Measurements from ENCODE around the gene CLCN2.

Gene CLCN2

DNA sequence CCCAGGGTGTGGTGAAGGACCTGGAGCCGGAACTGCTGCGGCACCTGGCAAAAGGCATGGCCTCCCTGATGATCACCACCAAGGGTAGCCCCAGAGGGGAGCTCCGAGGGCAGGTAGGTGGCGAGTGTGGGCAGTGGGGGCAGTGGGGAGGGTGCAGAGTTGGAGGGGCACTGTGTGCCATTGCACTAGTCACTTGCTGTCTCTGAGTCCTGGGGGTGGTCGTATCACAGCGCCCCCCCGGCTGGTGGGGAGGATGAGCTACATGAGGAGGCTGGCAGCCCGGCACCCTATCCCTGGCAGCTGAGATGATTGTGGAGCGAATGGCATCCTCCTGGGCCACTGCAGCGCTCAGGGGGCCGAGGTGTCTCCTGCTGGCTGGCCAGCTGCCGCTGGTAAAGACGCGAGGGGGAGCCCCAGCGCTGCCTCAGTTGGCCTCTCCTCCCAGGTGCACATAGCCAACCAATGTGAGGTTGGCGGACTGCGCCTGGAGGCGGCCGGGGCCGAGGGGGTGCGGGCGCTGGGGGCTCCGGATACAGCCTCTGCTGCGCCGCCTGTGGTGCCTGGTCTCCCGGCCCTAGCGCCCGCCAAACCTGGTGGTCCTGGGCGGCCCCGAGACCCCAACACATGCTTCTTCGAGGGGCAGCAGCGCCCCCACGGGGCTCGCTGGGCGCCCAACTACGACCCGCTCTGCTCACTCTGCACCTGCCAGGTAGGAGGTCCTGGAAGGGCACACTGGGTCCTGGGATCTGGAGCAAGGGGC, 24.8 kb upstream of the CLCN2 start:
- DNase-seq (ENCODE audit: low read depth) = no peak
- in situ Hi-C loops (cut with HindIII; ENCODE audit: low sequenced_read_pairs) = no loop called here
- H3K4me3 ChIP-seq (ENCODE audit: low read depth, low read length) = no peak overlapping the region
- TF ChIP-seq, protein P1, sequence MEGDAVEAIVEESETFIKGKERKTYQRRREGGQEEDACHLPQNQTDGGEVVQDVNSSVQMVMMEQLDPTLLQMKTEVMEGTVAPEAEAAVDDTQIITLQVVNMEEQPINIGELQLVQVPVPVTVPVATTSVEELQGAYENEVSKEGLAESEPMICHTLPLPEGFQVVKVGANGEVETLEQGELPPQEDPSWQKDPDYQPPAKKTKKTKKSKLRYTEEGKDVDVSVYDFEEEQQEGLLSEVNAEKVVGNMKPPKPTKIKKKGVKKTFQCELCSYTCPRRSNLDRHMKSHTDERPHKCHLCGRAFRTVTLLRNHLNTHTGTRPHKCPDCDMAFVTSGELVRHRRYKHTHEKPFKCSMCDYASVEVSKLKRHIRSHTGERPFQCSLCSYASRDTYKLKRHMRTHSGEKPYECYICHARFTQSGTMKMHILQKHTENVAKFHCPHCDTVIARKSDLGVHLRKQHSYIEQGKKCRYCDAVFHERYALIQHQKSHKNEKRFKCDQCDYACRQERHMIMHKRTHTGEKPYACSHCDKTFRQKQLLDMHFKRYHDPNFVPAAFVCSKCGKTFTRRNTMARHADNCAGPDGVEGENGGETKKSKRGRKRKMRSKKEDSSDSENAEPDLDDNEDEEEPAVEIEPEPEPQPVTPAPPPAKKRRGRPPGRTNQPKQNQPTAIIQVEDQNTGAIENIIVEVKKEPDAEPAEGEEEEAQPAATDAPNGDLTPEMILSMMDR (IDR thresholded peaks at IDR 0.05; ENCODE audit: low read depth, low read length, missing control alignments) = no peak

DNA sequence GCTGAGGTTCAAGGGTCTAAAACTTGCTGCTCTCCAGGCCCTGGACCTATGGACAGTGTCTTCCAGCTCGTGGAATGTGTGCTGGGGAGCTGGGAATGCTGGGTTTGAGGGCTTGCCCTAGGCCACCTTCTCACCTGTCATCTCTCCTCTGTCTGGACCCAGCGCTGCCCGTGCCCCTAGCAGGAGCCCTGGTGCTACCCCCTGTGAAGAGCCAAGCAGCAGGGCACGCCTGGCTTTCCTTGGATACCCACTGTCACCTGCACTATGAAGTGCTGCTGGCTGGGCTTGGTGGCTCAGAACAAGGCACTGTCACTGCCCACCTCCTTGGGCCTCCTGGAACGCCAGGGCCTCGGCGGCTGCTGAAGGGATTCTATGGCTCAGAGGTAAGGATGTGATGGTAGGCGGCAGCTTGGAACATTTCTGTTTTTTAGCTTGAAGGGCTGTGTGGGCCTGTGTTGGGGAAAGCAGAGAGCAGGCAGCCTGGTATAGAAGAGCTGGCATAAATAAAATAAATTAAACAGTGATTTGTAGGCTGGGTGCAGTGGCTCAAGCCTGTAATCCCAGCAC, 23.5 kb upstream of the CLCN2 start:
- H3K4me3 ChIP-seq (ENCODE audit: low read depth, low read length) = no peak overlapping the region
- no peak for DNase-seq (ENCODE audit: low read depth)
- in situ Hi-C loops (cut with HindIII; ENCODE audit: low sequenced_read_pairs) = no loop called here
- TF ChIP-seq, protein P1 (IDR thresholded peaks at IDR 0.05; ENCODE audit: low read depth, low read length, missing control alignments) = no peak

DNA sequence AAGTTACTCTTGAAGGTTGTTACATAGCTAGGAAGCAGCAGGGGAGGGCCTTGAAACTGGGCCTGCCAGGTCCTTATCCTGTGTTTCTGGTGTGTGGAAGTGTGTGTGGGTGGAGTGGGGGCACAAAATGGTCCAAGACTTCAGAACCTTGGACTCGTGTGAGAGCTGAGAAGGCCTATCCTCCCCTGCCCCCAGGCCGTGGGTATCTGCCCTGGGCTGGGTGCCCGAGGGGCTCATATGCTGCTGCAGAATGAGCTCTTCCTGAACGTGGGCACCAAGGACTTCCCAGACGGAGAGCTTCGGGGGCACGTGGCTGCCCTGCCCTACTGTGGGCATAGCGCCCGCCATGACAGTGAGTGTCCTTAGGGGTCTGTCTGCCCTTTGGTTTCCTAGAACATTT, 22.9 kb upstream of the CLCN2 start:
- TF ChIP-seq, protein P1 (IDR thresholded peaks at IDR 0.05; ENCODE audit: low read depth, low read length, missing control alignments) = no peak
- no peak for DNase-seq (ENCODE audit: low read depth)
- no peak overlapping the region for H3K4me3 ChIP-seq (ENCODE audit: low read depth, low read length)
- in situ Hi-C loops (cut with HindIII; ENCODE audit: low sequenced_read_pairs) = no loop called here

DNA sequence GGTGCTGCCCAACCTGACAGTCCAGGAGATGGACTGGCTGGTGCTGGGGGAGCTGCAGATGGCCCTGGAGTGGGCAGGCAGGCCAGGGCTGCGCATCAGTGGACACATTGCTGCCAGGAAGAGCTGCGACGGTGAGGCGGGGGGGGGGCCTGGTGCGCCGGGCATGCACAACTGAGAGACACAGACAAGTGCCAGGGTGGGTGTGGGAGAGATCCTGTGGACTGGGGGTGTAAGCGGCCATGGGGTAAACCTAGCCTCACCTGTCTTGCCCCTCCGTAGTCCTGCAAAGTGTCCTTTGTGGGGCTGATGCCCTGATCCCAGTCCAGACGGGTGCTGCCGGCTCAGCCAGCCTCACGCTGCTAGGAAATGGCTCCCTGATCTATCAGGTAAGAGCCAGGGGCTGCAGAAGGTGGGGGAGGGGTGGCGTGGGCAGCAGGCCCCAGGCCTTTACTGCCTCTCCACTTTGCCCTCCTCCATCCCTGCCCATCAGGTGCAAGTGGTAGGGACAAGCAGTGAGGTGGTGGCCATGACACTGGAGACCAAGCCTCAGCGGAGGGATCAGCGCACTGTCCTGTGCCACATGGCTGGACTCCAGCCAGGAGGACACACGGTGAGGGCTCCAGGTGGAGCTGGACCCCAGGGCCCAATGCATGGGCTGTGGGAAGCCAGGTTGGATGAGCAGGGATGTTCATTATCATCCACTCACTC, 21.8 kb upstream of the CLCN2 start:
- TF ChIP-seq, protein P1 (IDR thresholded peaks at IDR 0.05; ENCODE audit: low read depth, low read length, missing control alignments) = no peak
- in situ Hi-C loops (cut with HindIII; ENCODE audit: low sequenced_read_pairs) = no loop called here
- H3K4me3 ChIP-seq (ENCODE audit: low read depth, low read length) = no peak overlapping the region
- DNase-seq (ENCODE audit: low read depth) = no peak

DNA sequence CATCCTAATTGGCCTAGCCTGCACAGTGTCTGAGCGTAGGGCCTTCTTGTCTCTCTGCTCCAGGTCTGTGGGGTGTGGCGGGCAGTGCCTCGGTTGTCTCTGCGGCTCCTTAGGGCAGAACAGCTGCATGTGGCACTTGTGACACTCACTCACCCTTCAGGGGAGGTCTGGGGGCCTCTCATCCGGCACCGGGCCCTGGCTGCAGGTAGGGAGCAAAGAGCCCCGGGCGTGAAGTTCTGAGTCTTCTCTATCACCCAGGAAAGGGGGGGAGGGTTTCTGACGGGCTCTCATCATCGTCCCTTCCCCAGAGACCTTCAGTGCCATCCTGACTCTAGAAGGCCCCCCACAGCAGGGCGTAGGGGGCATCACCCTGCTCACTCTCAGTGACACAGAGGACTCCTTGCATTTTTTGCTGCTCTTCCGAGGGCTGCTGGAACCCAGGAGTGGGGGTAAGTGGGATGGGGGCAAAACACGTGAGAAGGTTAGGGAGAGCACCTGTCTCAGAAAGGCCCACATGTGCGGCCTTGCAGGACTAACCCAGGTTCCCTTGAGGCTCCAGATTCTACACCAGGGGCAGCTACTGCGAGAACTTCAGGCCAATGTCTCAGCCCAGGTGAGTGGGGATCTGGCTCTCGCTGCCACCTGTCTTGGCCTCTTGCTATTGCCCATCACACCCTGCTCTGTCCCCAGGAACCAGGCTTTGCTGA, 21.1 kb upstream of the CLCN2 start:
- no peak for DNase-seq (ENCODE audit: low read depth)
- TF ChIP-seq, protein P1 (IDR thresholded peaks at IDR 0.05; ENCODE audit: low read depth, low read length, missing control alignments) = no peak
- H3K4me3 ChIP-seq (ENCODE audit: low read depth, low read length) = no peak overlapping the region
- in situ Hi-C loops (cut with HindIII; ENCODE audit: low sequenced_read_pairs) = no loop called here
